Body of pancreas (tissue), 4 donors: ENCODE data around the gene FOXI3. TPM values are rescaled to one million over a fixed set of nuclear protein-coding genes. Genes with fewer than 3 reads are reported as not detected.

ENCODE experiments used
- ATAC-seq: fragments of 150-250 bp; one replicate; pipeline ENCODE4 v1.9.1; 2016
- DNase-seq, 4 donors: peaks; one replicate each; pipeline ENCODE4 v3.0.0-alpha.2; 2019
- H3K27ac ChIP-seq, 4 donors: fragments of 200-600 bp; sonication (generic); 1 replicate in 3 of 4; 2 replicates in 1 of 4; pipeline versions ENCODE4 v1.5.1 to v1.6.1; 2016 to 2019; ENCODE audit warnings: mild to moderate bottlenecking in 1 of 4, mixed read lengths in 1 of 4, moderate library complexity in 1 of 4
- H3K27me3 ChIP-seq, 2 donors: fragments of 200-600 bp; sonication (generic); one replicate each; pipeline ENCODE4 v1.6.0; 2016; ENCODE audit warnings: mild to moderate bottlenecking in 1 of 2
- H3K36me3 ChIP-seq, 2 donors: fragments of 200-600 bp; sonication (generic); replicated peaks in 1 of 2; 2 replicates each; pipeline ENCODE4 v1.5.1; 2016; ENCODE audit warnings: low read depth in 2 of 2; ENCODE audit not compliant: insufficient read depth in 1 of 2
- H3K4me1 ChIP-seq: fragments of 200-600 bp; sonication (generic); one replicate; pipeline ENCODE4 v1.6.0; 2016
- H3K4me3 ChIP-seq, 2 donors: fragments of 200-600 bp; sonication (generic); 1 replicate in 1 of 2; 2 replicates in 1 of 2; pipeline ENCODE4 v1.5.1; 2016 to 2019
- H3K9me3 ChIP-seq, 3 donors: fragments of 200-600 bp; sonication (generic); 1 replicate in 2 of 3; 2 replicates in 1 of 3; pipeline ENCODE4 v1.5.1; 2016
- POLR2A ChIP-seq, 3 donors: fragments of 450-650 bp; IDR thresholded peaks; one replicate each; pipeline ENCODE4 v1.6.1; 2016; ENCODE audit warnings: antibody characterized with exemption in 3 of 3, mild to moderate bottlenecking in 2 of 3
- WGBS, 2 donors: methylation state at CpG; one replicate each; pipeline ENCODE4 v1.1.5; 2017; 5-methylcytosine and 5-hydroxymethylcytosine counted together
- intact Hi-C: fragments of 100-400 bp; cut with DNase I; formaldehyde crosslinking; loops from one replicate; pipeline ENCODE4 v1.15.1; 2023
- small RNA-seq: library from RNA; depleted of rRNA; stranded (forward); fragments of <200 nt; gene quantifications from one replicate; pipeline ENCODE3, GENCODE V24; 2016
- total RNA-seq, 2 donors: library from RNA; depleted of rRNA; stranded (reverse); fragments of >200 nt; gene quantifications; one replicate each; pipeline ENCODE4 v1.1.0, GENCODE V29; 2016
- TF ChIP-seq, protein P1 (sequence below), 7 experiments: fragments of 450-650 bp in 4 of 7; fragments of 200-600 bp in 3 of 7; sonication (generic) in 3 of 7; IDR thresholded peaks; one replicate each; pipeline ENCODE4 v1.5.1; 2016 to 2019; ENCODE audit warnings: antibody characterized with exemption in 7 of 7

Gene FOXI3
- total RNA-seq, 2 donors from 2014 or later, result not detected

- no peaks in the 10 kb centered on the region for H3K4me1 ChIP-seq
- intact Hi-C loops, result no loop called here
- no peak overlapping the region for H3K4me3 ChIP-seq
- H3K9me3 ChIP-seq, result no peaks in the 10 kb centered on the region
- DNase-seq (no peak), ATAC-seq (no peak)
- H3K36me3 ChIP-seq, result no peaks in the 10 kb centered on the region
- WGBS, 2 donors, result 52 to 56% methylated on average over 4 of the region's 4 CpGs
- TF ChIP-seq, protein P1, sequence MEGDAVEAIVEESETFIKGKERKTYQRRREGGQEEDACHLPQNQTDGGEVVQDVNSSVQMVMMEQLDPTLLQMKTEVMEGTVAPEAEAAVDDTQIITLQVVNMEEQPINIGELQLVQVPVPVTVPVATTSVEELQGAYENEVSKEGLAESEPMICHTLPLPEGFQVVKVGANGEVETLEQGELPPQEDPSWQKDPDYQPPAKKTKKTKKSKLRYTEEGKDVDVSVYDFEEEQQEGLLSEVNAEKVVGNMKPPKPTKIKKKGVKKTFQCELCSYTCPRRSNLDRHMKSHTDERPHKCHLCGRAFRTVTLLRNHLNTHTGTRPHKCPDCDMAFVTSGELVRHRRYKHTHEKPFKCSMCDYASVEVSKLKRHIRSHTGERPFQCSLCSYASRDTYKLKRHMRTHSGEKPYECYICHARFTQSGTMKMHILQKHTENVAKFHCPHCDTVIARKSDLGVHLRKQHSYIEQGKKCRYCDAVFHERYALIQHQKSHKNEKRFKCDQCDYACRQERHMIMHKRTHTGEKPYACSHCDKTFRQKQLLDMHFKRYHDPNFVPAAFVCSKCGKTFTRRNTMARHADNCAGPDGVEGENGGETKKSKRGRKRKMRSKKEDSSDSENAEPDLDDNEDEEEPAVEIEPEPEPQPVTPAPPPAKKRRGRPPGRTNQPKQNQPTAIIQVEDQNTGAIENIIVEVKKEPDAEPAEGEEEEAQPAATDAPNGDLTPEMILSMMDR (IDR thresholded peaks at IDR 0.05), result no peak
- no peak for TF ChIP-seq POLR2A (IDR thresholded peaks at IDR 0.05)
- no peaks in the 10 kb centered on the region for H3K27me3 ChIP-seq
- no peak overlapping the region for H3K27ac ChIP-seq
These were observed 52.3 kb downstream of the FOXI3 start for GRCh38 chr2:88400037-88400767.

DNA sequence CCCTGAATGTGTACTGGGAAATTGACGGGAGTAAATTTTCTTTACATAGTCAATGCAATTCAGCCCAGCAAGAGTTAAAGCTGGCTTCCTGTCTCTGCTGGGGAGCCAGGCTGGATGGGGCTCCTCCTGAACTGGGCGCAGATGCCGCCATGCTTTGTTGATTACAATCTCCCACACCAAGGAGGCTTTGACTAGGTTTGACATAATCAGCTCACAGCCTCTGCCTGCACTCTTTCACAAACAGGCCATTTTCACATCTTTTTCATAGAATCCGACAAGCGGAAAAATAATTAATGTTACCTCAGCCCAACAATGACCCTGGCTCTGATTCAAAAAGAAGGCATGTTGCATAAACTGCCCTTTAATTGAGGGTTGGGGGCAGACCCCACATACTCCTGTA is 54.3 kb downstream of the FOXI3 start:
- Histone ChIP-seq H3K27me3 (no peaks in the 10 kb centered on the region), H3K4me1 (no peaks in the 10 kb centered on the region), H3K36me3 (no peaks in the 10 kb centered on the region), H3K27ac (no peak overlapping the region), H3K4me3 (no peak overlapping the region), H3K9me3 (no peaks in the 10 kb centered on the region)
- TF ChIP-seq POLR2A (IDR thresholded peaks at IDR 0.05), result no peak
- TF ChIP-seq, protein P1 (IDR thresholded peaks at IDR 0.05), result no peak
- ATAC-seq (no peak), DNase-seq (no peak)
- WGBS, 2 donors, result 51 to 65% methylated on average over 5 of the region's 5 CpGs
- intact Hi-C loops, result no loop called here

Small RNA genes lying within 50 kb of the gene (small RNA-seq; reads per million reads assigned to genes)
- not detected for gene RNU6-1007P

Other genes with a start within 250 kb of the FOXI3 start
- 10 to 100 TPM; 42.5 to 43.6 TPM for gene EIF2AK3, start 174.8 kb upstream of the FOXI3 start, total RNA-seq
- gene RPIA, start 239.0 kb upstream of the FOXI3 start, total RNA-seq, result 10 to 100 TPM; 10.9 to 18.5 TPM